Thyroid gland (tissue), 4 donors: ENCODE measurements around the gene ERICH6. TPM values are rescaled to one million over a fixed set of nuclear protein-coding genes. Genes with fewer than 3 reads are reported as not detected.

Experiments used
- DNase-seq, 2 donors: peaks; one replicate each; pipeline ENCODE4 v3.0.0-alpha.2; 2019
- H3K27ac ChIP-seq, 3 donors: fragments of 200-600 bp; sonication (generic); 1 replicate in 2 of 3; 2 replicates in 1 of 3; pipeline ENCODE4 v1.5.1; 2016 to 2019; ENCODE audit warnings: mild to moderate bottlenecking in 1 of 3, moderate library complexity in 1 of 3
- H3K27me3 ChIP-seq: fragments of 200-600 bp; sonication (generic); one replicate; pipeline ENCODE4 v1.5.1; 2019
- H3K36me3 ChIP-seq, 2 donors: fragments of 200-600 bp; sonication (generic); one replicate each; pipeline ENCODE4 v1.5.1; 2016 to 2019
- H3K4me1 ChIP-seq, 2 donors: fragments of 200-600 bp; sonication (generic); one replicate each; pipeline ENCODE4 v1.5.1; 2017 to 2019
- H3K4me3 ChIP-seq, 3 donors: fragments of 200-600 bp; sonication (generic); replicated peaks in 1 of 3; 1 replicate in 2 of 3; 2 replicates in 1 of 3; pipeline ENCODE4 v1.5.1; 2016; ENCODE audit warnings: mild to moderate bottlenecking in 1 of 3
- H3K9me3 ChIP-seq: fragments of 200-600 bp; sonication (generic); one replicate; pipeline ENCODE4 v1.5.1; 2017
- POLR2A ChIP-seq, 2 donors: fragments of 450-650 bp; IDR thresholded peaks; one replicate each; pipeline ENCODE4 v1.6.1; 2017; ENCODE audit warnings: antibody characterized with exemption in 2 of 2, mild to moderate bottlenecking in 2 of 2, moderate library complexity in 1 of 2
- WGBS, 2 donors: methylation state at CpG; one replicate each; pipeline ENCODE4 v1.1.5; 2017; 5-methylcytosine and 5-hydroxymethylcytosine counted together
- intact Hi-C: fragments of 100-400 bp; cut with DNase I; formaldehyde crosslinking; loops from one replicate; pipeline ENCODE4 v1.15.1; 2023
- total RNA-seq, 4 donors: library from RNA; depleted of rRNA; stranded (reverse); fragments of >200 nt; gene quantifications; one replicate each; pipeline ENCODE4 v1.2.3, GENCODE V29; 2016
- TF ChIP-seq, protein P1 (sequence below), 6 experiments: fragments of 200-600 bp in 3 of 6; fragments of 450-650 bp in 3 of 6; sonication (generic) in 3 of 6; IDR thresholded peaks; one replicate each; pipeline ENCODE4 v1.5.1; 2016 to 2019; ENCODE audit warnings: antibody characterized with exemption in 6 of 6, mild to moderate bottlenecking in 2 of 6, inconsistent platforms in 1 of 6, moderate library complexity in 1 of 6

ERICH6 gene
- total RNA-seq, 4 donors from 2014 or later: 0.11 to 0.27 TPM; not detected in 2

DNA sequence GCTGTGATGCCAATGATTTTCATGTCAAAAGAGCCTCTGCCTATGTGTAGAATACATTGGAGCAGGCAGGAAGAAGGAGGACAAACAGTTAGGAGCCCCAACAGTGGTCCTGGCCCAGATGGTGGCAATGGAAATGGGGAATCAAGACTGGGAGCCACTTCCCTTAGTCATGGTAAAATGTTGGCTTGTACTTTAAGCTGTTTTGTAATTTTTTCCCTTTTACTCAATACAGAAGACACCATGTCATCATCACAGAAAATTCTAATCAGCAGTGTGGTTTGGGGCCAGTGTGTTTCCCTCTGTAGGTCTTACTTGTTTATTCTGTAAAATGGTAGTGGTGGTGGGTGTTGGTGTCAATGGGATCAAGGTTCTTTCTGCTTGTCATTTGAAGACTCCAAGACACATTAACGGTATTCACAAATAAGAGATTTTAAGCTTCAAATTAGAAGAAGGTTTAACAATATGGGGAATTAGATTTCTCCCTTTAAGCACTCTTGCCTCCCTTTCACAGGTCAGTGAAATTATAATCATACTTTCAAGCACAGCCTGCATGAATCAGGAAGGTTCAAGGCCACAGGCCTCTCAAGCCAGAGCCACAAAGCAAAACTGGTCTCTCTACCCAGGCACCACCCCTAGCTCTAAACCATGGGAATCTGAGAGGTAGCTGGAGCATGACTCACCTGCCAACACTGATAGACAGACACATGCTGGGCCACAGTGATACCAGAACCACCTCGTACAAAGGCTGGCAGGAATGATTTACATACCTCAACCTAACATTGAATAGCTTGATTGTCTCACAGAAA lies 34.4 kb upstream of the ERICH6 start:
- no peak for DNase-seq
- peaks cover 0 to 4% of the 10 kb centered on the region in 2 donors for H3K36me3 ChIP-seq
- intact Hi-C loops: no loop called here
- no peak overlapping the region for H3K4me3 ChIP-seq
- no peak overlapping the region for H3K27ac ChIP-seq
- H3K9me3 ChIP-seq: no peaks in the 10 kb centered on the region
- TF ChIP-seq, protein P1, sequence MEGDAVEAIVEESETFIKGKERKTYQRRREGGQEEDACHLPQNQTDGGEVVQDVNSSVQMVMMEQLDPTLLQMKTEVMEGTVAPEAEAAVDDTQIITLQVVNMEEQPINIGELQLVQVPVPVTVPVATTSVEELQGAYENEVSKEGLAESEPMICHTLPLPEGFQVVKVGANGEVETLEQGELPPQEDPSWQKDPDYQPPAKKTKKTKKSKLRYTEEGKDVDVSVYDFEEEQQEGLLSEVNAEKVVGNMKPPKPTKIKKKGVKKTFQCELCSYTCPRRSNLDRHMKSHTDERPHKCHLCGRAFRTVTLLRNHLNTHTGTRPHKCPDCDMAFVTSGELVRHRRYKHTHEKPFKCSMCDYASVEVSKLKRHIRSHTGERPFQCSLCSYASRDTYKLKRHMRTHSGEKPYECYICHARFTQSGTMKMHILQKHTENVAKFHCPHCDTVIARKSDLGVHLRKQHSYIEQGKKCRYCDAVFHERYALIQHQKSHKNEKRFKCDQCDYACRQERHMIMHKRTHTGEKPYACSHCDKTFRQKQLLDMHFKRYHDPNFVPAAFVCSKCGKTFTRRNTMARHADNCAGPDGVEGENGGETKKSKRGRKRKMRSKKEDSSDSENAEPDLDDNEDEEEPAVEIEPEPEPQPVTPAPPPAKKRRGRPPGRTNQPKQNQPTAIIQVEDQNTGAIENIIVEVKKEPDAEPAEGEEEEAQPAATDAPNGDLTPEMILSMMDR (IDR thresholded peaks at IDR 0.05): no peak
- TF ChIP-seq POLR2A (IDR thresholded peaks at IDR 0.05): no peak
- H3K27me3 ChIP-seq: no peaks in the 10 kb centered on the region
- WGBS, 2 donors: 88 to 97% methylated on average over 2 of the region's 2 CpGs
- H3K4me1 ChIP-seq: peaks cover 6 to 17% of the 10 kb centered on the region in 2 donors

DNA sequence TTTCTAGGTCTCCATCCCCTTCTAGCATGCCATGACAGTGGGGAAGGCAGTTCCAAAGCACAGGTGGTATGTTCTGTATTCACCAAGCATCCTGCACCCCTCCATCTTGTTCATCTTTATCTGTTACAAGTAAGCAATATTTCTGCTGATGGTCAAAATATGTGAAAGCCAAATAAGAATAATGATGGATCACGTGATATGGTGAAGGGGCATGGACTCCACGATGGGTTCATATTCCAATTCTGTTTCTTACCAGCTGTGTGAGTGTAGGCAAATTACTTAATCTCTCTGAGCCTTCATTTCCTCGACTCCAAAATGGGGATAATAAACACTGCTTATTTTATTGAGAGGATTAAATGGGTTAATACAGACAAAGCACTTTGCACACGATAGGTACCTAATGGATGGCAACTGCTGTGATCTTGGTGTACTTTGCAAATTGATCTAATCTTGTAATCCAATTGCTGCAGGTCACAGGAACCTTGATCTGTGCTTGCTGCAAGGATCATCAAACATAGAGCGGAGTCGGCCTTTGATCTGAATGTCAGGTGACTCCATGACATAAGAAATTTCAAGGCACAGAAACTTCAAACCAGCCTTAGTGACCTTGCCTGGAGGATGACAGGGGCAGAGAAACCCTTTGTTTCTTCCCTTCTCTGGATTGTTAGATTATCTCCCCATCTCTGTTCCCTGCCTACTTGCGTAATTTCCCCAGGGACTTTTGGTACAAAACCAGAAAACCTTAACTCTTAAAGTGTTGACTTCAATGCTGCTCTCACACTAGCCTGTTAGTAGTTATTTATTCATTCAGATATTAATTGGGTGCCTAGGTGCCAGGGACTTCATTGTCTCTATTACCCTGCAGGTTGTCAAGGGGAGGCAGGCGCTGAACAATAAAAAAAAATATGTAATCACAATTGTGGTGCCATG lies 33.4 kb upstream of the ERICH6 start:
- Histone ChIP-seq H3K9me3 (no peaks in the 10 kb centered on the region), H3K27me3 (no peaks in the 10 kb centered on the region), H3K4me1 (peaks cover 6 to 16% of the 10 kb centered on the region in 2 donors), H3K27ac (no peak overlapping the region), H3K36me3 (peaks cover 0 to 2% of the 10 kb centered on the region in 2 donors), H3K4me3 (no peak overlapping the region)
- TF ChIP-seq, protein P1 (IDR thresholded peaks at IDR 0.05): no peak
- TF ChIP-seq POLR2A (IDR thresholded peaks at IDR 0.05): no peak
- intact Hi-C loops: no loop called here
- 76 to 77% methylated on average over 8 of the region's 8 CpGs for WGBS, 2 donors
- no peak for DNase-seq

DNA sequence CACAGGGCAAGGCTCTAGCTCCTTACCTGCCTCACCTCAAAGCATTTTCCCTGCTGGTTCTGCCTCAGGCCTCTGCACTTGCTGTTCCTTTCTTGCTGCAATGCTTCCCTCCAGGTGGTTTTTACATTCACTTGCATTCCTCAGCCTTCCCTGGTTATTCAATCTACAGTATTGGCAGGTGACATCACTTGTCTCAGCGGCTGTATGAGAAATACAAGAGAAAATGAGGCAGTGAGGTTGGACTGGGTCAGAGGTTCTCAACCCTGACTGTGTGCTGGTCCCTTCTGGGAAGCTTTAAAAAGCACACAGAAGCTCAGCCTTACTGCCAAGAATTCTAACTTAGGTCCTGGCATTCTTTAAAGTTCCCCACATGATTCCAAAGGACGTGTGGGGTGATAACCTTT lies 32.6 kb upstream of the ERICH6 start:
- no peak for DNase-seq
- no peak overlapping the region for H3K4me3 ChIP-seq
- no peaks in the 10 kb centered on the region for H3K36me3 ChIP-seq
- intact Hi-C loops: no loop called here
- H3K9me3 ChIP-seq: no peaks in the 10 kb centered on the region
- TF ChIP-seq POLR2A (IDR thresholded peaks at IDR 0.05): no peak
- TF ChIP-seq, protein P1 (IDR thresholded peaks at IDR 0.05): no peak
- peaks cover 2 to 13% of the 10 kb centered on the region in 2 donors for H3K4me1 ChIP-seq
- no peak overlapping the region for H3K27ac ChIP-seq
- WGBS, 2 donors: 58 to 72% methylated on average over 2 of the region's 2 CpGs
- no peaks in the 10 kb centered on the region for H3K27me3 ChIP-seq

DNA sequence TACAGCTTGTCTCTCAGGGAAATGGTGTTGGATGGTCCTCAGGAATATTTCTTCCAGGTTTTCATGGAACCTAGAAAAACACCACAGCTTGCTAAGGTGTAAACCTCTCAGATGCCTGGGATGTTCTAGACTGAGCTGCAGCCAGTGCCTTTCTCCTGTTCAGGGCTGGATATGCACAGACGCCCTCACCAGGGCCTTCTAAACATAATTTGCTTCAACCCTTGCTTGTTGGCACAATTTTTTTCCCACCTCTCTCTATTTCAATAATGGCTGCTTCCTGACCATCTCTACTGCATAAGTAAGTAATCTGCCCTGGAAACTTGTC lies 31.0 kb upstream of the ERICH6 start:
- no peak for TF ChIP-seq POLR2A (IDR thresholded peaks at IDR 0.05)
- TF ChIP-seq, protein P1 (IDR thresholded peaks at IDR 0.05): no peak
- intact Hi-C loops: no loop called here
- WGBS, 2 donors: 71 to 76% methylated on average over 1 of the region's 1 CpG
- Histone ChIP-seq H3K4me3 (no peak overlapping the region), H3K4me1 (peaks cover 0 to 10% of the 10 kb centered on the region in 2 donors), H3K27me3 (no peaks in the 10 kb centered on the region), H3K9me3 (no peaks in the 10 kb centered on the region), H3K36me3 (no peaks in the 10 kb centered on the region), H3K27ac (no peak overlapping the region)
- no peak for DNase-seq
